ENCODE data around the gene TWIST2. TPM values are rescaled to one million over a fixed set of nuclear protein-coding genes. Genes with fewer than 3 reads are reported as not detected.

The TWIST2 gene
- polyA plus RNA-seq, 3 donors, result 3.8 to 9.0 (median 4.3) TPM

DNA sequence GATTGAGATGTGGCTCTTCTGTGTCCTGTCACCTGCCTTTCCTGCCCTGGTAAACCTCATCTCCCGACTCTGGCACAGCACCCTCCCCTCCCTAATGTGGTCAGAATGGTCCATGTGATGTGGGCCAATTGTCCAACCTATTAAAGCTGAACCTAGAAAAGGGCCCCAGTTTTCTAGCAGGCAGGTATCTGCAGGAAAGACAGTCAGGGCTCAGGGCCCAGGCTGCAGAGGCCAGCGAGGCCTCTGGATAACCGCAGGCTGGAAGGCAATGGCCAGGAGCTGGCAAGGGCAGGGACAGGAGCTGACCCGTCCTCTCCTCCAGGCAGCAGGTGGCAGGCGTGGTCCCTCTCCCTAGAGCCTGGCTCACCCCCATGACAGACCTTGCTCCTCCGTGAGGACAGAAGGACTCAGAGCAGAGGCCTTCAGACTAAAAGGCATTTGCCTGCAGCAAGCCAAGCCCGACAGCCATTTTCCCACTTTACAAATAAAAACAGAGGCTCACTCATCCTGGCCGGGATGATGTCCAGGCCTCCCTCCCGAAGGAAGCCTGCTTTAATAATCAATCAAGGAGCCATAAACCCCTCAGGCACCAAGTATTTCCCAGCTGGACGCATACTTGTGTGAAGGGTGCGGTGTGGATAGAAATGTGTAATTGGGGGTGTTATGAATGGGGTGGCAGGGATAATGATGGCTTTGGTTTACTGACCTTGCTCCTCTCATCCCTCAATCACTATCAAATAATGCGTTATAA, 107.1 kb downstream of the TWIST2 start:
- DNase-seq (ENCODE audit: extremely low read depth in 1 of 11, low read depth in 9 of 11, low spot score in 4 of 11), result peak in 3 of 11 donors; percentile 60 to 66 (median 61)

DNA sequence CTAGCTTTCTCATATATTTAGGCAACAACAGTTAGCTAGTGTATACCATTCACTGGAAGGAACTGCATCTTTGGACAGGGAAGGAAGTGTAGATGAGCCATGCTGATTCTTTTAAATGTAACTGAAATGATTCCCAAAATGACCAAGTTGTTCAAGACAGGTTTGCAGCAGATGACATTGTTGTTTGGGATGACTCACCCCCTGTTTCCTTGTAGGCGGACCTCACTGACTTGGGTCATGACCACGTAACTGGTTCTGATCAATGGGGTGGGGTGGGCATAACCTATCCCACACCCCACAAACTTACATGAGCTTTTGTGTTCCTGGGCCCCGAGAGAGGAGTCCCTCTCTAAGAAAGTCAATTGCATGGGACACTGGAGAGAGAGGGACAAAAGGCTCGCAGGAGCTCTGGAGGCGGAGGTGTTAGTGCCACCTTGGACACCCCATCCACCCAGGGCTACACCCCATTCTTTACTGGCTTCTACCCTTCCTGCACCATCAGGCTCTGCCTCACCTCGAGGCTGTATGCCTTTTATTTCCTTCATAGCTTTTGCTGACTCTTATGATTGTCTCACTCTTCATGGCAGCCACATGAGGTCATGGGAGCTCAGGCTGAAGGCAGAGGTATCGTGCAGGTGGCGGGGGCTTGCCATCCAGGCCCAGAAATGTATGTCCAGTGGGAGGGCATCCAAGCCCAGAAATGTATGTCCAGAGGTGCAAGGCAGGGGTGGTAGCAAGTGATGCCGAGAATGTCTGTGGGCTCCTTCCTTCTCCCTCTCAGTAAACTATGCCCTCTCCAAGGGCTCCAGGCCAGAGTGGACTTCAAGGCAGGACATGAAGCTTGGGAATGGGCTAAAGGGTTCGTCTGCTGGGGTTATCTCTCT, 108.0 kb downstream of the TWIST2 start:
- no peak for DNase-seq (ENCODE audit: extremely low read depth in 1 of 11, low read depth in 9 of 11, low spot score in 4 of 11)

DNA sequence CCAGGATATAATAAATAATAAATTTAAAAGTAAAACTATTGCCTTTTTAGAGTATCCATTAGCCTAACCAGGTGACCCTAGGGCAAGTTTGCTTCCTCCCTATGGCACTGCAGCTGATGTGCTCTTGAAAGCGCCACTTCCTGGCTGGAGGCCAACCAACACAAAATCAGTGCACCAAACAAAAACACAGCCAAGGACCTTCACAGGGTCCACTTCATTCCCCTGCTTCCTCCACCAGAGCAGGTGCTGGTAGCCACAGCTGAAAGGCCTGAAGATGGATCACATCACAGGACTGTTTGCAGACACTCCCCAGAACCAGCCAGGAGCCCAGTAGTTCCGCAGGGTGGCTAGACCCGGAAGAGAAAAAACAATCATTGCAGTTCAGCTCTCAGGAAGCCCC, 108.8 kb downstream of the TWIST2 start:
- DNase-seq (ENCODE audit: extremely low read depth in 1 of 11, low read depth in 9 of 11, low spot score in 4 of 11), result no peak
